ENCODE data around the gene CD4. TPM values are rescaled to one million over a fixed set of nuclear protein-coding genes. Genes with fewer than 3 reads are reported as not detected.

Gene CD4
- total and polyA plus RNA-seq, 4 donors, result 15.9 to 44.8 (median 32.0) TPM

DNA sequence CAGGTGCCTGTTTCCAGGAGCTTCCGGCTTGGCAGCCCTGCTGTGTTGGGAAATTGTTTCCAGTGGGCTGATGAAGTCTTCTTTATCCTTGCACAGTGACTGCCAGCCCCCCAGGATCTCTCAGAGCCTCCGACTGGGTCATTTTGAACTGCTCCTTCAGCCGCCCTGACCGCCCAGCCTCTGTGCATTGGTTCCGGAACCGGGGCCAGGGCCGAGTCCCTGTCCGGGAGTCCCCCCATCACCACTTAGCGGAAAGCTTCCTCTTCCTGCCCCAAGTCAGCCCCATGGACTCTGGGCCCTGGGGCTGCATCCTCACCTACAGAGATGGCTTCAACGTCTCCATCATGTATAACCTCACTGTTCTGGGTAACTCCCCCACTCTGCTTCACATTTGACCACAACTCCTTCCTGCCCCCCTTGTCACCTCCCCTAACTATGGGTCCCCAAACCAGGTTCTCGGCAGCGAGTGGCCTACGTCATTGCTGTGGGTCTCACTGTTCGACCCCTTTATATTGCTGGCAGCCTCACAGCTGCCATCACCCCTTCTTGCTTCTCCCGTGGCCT, 14.7 kb upstream of the CD4 start:
- no peak for DNase-seq (ENCODE audit: low spot score)
- Histone ChIP-seq H3K9ac (ENCODE audit: low read depth in 1 of 2, low read length in 2 of 2) (no peak overlapping the region), H3K9me3 (ENCODE audit: control insufficient read depth in 4 of 4, low read length in 3 of 4) (no peaks in the 10 kb centered on the region), H3K4me3 (ENCODE audit: low read depth in 1 of 3, low read length in 3 of 3) (no peak overlapping the region), H3K4me1 (ENCODE audit: control insufficient read depth in 4 of 4, insufficient read depth in 4 of 4, low read length in 3 of 4) (peaks cover 12 to 87% (median 60%) of the 10 kb centered on the region in 4 donors), H3K27ac (ENCODE audit: low read depth in 1 of 2, low read length in 2 of 2) (peak overlapping the region; percentile 48 to 49), H3K36me3 (ENCODE audit: control insufficient read depth in 4 of 4, insufficient read depth in 3 of 4, low read depth in 1 of 4, low read length in 3 of 4) (peaks cover 0 to 6% (median 2%) of the 10 kb centered on the region in 4 donors), H3K27me3 (ENCODE audit: control insufficient read depth in 4 of 4, insufficient read depth in 4 of 4, low read length in 3 of 4) (no peaks in the 10 kb centered on the region)
- WGBS, result 87% methylated on average over 15 of the region's 15 CpGs
- TF ChIP-seq EGR1 (IDR thresholded peaks at IDR 0.05; ENCODE audit: low read depth in 2 of 2), result no peak
- no peak for TF ChIP-seq FOXA1 (IDR thresholded peaks at IDR 0.05)
- TF ChIP-seq MAX (IDR thresholded peaks at IDR 0.05), result no peak
- no peak for TF ChIP-seq YY1 (IDR thresholded peaks at IDR 0.05)
- no peak for TF ChIP-seq HNF4A (conservative IDR thresholded peaks at IDR 0.05)
- no peak for TF ChIP-seq RXRA (IDR thresholded peaks at IDR 0.05)

DNA sequence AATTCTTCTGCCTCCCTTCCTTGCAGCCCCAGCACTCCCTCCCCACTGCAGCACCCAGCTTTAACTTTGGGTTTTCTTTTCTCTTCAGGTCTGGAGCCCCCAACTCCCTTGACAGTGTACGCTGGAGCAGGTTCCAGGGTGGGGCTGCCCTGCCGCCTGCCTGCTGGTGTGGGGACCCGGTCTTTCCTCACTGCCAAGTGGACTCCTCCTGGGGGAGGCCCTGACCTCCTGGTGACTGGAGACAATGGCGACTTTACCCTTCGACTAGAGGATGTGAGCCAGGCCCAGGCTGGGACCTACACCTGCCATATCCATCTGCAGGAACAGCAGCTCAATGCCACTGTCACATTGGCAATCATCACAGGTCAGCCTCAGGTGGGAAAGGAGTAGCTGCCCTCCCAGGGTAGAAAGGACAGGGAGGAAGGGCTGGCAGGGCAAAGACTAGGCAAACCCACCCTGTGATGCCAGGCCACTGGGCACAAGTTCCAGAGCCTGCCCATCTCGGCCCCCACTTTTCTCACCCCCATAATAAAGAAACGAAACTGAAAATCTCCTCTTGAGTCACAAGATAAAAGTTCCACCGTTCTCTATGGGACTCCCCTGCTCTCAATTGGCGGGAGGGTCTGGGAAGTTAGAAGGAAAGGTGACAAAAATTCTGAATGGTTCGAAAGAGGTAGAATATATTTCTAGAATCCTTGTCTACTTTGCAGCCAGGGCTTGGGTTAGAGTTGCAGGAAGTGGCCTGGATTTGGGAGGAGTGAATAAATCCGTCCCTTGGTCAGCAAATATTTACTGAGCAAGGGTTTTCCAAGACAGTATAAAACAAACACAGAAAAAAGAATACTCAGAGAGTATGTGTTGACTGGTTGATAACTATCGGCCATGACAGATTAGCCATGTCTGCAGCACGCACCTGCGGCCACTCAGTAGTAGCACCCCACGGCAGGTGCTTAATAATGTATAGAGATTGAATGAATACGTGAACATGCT, 13.8 kb upstream of the CD4 start:
- DNase-seq (ENCODE audit: low spot score), result no peak
- TF ChIP-seq JUND (IDR thresholded peaks at IDR 0.05) (peak in 1 of 2 donors; percentile 46), RXRA (IDR thresholded peaks at IDR 0.05) (peak; percentile 45 to 81), TAF1 (conservative IDR thresholded peaks at IDR 0.05) (no peak), NR2F2 (IDR thresholded peaks at IDR 0.05) (no peak), SP1 (IDR thresholded peaks at IDR 0.05) (peak; percentile 39), RAD21 (IDR thresholded peaks at IDR 0.05) (peak; percentile 29 to 48), HNF4A (conservative IDR thresholded peaks at IDR 0.05) (peak; percentile 63 to 86), YY1 (IDR thresholded peaks at IDR 0.05) (peak; percentile 81), ATF3 (IDR thresholded peaks at IDR 0.05) (no peak), FOXA1 (IDR thresholded peaks at IDR 0.05) (peak; percentile 59), FOXA2 (IDR thresholded peaks at IDR 0.05) (peak; percentile 57), EGR1 (IDR thresholded peaks at IDR 0.05; ENCODE audit: low read depth in 2 of 2) (peak in 1 of 2 donors; percentile 34), CTCF (IDR thresholded peaks at IDR 0.05; ENCODE audit: low read depth, low read length, missing input control) (no peak), MAX (IDR thresholded peaks at IDR 0.05) (no peak), HNF4G (IDR thresholded peaks at IDR 0.05) (no peak), GABPA (IDR thresholded peaks at IDR 0.05 in 1 of 2, conservative IDR thresholded peaks at IDR 0.05 in 1 of 2) (peak in 1 of 2 donors; percentile 54)
- TF ChIP-seq, protein P1, sequence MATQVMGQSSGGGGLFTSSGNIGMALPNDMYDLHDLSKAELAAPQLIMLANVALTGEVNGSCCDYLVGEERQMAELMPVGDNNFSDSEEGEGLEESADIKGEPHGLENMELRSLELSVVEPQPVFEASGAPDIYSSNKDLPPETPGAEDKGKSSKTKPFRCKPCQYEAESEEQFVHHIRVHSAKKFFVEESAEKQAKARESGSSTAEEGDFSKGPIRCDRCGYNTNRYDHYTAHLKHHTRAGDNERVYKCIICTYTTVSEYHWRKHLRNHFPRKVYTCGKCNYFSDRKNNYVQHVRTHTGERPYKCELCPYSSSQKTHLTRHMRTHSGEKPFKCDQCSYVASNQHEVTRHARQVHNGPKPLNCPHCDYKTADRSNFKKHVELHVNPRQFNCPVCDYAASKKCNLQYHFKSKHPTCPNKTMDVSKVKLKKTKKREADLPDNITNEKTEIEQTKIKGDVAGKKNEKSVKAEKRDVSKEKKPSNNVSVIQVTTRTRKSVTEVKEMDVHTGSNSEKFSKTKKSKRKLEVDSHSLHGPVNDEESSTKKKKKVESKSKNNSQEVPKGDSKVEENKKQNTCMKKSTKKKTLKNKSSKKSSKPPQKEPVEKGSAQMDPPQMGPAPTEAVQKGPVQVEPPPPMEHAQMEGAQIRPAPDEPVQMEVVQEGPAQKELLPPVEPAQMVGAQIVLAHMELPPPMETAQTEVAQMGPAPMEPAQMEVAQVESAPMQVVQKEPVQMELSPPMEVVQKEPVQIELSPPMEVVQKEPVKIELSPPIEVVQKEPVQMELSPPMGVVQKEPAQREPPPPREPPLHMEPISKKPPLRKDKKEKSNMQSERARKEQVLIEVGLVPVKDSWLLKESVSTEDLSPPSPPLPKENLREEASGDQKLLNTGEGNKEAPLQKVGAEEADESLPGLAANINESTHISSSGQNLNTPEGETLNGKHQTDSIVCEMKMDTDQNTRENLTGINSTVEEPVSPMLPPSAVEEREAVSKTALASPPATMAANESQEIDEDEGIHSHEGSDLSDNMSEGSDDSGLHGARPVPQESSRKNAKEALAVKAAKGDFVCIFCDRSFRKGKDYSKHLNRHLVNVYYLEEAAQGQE (IDR thresholded peaks at IDR 0.05), result no peak
- TF ChIP-seq, protein P2, sequence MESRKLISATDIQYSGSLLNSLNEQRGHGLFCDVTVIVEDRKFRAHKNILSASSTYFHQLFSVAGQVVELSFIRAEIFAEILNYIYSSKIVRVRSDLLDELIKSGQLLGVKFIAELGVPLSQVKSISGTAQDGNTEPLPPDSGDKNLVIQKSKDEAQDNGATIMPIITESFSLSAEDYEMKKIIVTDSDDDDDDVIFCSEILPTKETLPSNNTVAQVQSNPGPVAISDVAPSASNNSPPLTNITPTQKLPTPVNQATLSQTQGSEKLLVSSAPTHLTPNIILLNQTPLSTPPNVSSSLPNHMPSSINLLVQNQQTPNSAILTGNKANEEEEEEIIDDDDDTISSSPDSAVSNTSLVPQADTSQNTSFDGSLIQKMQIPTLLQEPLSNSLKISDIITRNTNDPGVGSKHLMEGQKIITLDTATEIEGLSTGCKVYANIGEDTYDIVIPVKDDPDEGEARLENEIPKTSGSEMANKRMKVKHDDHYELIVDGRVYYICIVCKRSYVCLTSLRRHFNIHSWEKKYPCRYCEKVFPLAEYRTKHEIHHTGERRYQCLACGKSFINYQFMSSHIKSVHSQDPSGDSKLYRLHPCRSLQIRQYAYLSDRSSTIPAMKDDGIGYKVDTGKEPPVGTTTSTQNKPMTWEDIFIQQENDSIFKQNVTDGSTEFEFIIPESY (IDR thresholded peaks at IDR 0.05), result peak; percentile 63
- Histone ChIP-seq H3K4me3 (ENCODE audit: low read depth in 1 of 3, low read length in 3 of 3) (no peak overlapping the region), H3K4me1 (ENCODE audit: control insufficient read depth in 4 of 4, insufficient read depth in 4 of 4, low read length in 3 of 4) (peaks cover 10 to 87% (median 64%) of the 10 kb centered on the region in 4 donors), H3K9me3 (ENCODE audit: control insufficient read depth in 4 of 4, low read length in 3 of 4) (no peaks in the 10 kb centered on the region), H3K9ac (ENCODE audit: low read depth in 1 of 2, low read length in 2 of 2) (no peak overlapping the region), H3K27ac (ENCODE audit: low read depth in 1 of 2, low read length in 2 of 2) (peak overlapping the region; percentile 18 to 58), H3K36me3 (ENCODE audit: control insufficient read depth in 4 of 4, insufficient read depth in 3 of 4, low read depth in 1 of 4, low read length in 3 of 4) (peaks cover 0 to 4% (median 0%) of the 10 kb centered on the region in 4 donors), H3K27me3 (ENCODE audit: control insufficient read depth in 4 of 4, insufficient read depth in 4 of 4, low read length in 3 of 4) (no peaks in the 10 kb centered on the region)
- WGBS, result 46% methylated on average over 16 of the region's 16 CpGs

All from liver (tissue), 9 donors.